ENCODE measurements around the gene XYLT2. TPM values are rescaled to one million over a fixed set of nuclear protein-coding genes. Genes with fewer than 3 reads are reported as not detected.

The XYLT2 gene
- total and polyA plus RNA-seq, 2 of the 13 experiments (the other 11 are each of a cell fraction or from before 2014, with no cell fraction given): 17.0 to 22.1 TPM

- TF ChIP-seq ZBED4 (CRISPR knock-in tag; IDR thresholded peaks at IDR 0.05; ENCODE audit: borderline replicate concordance) (no peak), ZBTB33 (CRISPR knock-in tag; IDR thresholded peaks at IDR 0.05) (no peak), KMT2B (CRISPR knock-in tag; IDR thresholded peaks at IDR 0.05) (peak; percentile 51; the same call in 1 of the 2 replicates), ZNF12 (CRISPR knock-in tag; IDR thresholded peaks at IDR 0.05) (no peak), ZNF557 (CRISPR knock-in tag; IDR thresholded peaks at IDR 0.05) (no peak), ZNF460 (CRISPR knock-in tag; IDR thresholded peaks at IDR 0.05; ENCODE audit: borderline replicate concordance) (no peak), MAZ (IDR thresholded peaks at IDR 0.05; ENCODE audit: borderline replicate concordance, low read depth, low read length) (0 out of 2 replicates have a peak, but pooled peaks have one; percentile 46), MAZ (CRISPR knock-in tag; IDR thresholded peaks at IDR 0.05; ENCODE audit: low read depth) (no peak), ATF7-NPFF (CRISPR knock-in tag; IDR thresholded peaks at IDR 0.05; ENCODE audit: low read depth) (peak; percentile 63), PAXIP1 (CRISPR knock-in tag; conservative IDR thresholded peaks at IDR 0.05) (no peak), LCORL (IDR thresholded peaks at IDR 0.05) (no peak), LCORL (CRISPR knock-in tag; IDR thresholded peaks at IDR 0.05) (peak; percentile 40; the same call in 1 of the 2 replicates), ZNF543 (CRISPR knock-in tag; IDR thresholded peaks at IDR 0.05) (peak; percentile 80; the same call in 1 of the 2 replicates), PITX1 (CRISPR knock-in tag; IDR thresholded peaks at IDR 0.05) (peak; percentile 34; the same call in 1 of the 2 replicates), REXO4 (CRISPR knock-in tag; IDR thresholded peaks at IDR 0.05; ENCODE audit: borderline replicate concordance) (no peak), ARNT (IDR thresholded peaks at IDR 0.05) (no peak), ZNF20 (CRISPR knock-in tag; IDR thresholded peaks at IDR 0.05) (no peak), FOSL2 (CRISPR knock-in tag; IDR thresholded peaks at IDR 0.05) (no peak), ATF5 (CRISPR knock-in tag; IDR thresholded peaks at IDR 0.05; ENCODE audit: low read depth) (no peak), MZF1 (CRISPR knock-in tag; IDR thresholded peaks at IDR 0.05; ENCODE audit: borderline replicate concordance) (no peak)
Observed at GRCh38 chr17:50346313-50347116, 589 bp downstream of the XYLT2 start (continued).

All from HepG2 (cell line).